ENCODE data around the gene KAZN. TPM values are rescaled to one million over a fixed set of nuclear protein-coding genes. Genes with fewer than 3 reads are reported as not detected.

KAZN gene
- total RNA-seq, 4 donors from 2014 or later, result 9.2 to 30.6 (median 21.2) TPM

- TF ChIP-seq CTCF (IDR thresholded peaks at IDR 0.05), result no peak
- DNase-seq (ENCODE audit: low spot score), result no peak
- no peak for ATAC-seq (ENCODE audit: low FRiP score)
Measured at GRCh38 chr1:14884614-14885175, 286.2 kb downstream of the KAZN start.

- no peak for DNase-seq (ENCODE audit: low spot score)
- TF ChIP-seq CTCF (IDR thresholded peaks at IDR 0.05), result no peak
- no peak for ATAC-seq (ENCODE audit: low FRiP score)
Measured at GRCh38 chr1:14887044-14887566, 288.6 kb downstream of the KAZN start.

- DNase-seq (ENCODE audit: low spot score), result no peak
- no peak for TF ChIP-seq CTCF (IDR thresholded peaks at IDR 0.05)
- no peak for ATAC-seq (ENCODE audit: low FRiP score)
Measured at GRCh38 chr1:14887764-14888350, 289.4 kb downstream of the KAZN start.

GRCh38 chr1:14888374-14888773 lies 289.9 kb downstream of the KAZN start:
- TF ChIP-seq CTCF (IDR thresholded peaks at IDR 0.05), result no peak

GRCh38 chr1:14889825-14890440 lies 291.4 kb downstream of the KAZN start:
- no peak for ATAC-seq (ENCODE audit: low FRiP score)
- no peak for DNase-seq (ENCODE audit: low spot score)
- TF ChIP-seq CTCF (IDR thresholded peaks at IDR 0.05), result no peak

More at GRCh38 chr1:14888374-14888773, 289.9 kb downstream of the KAZN start:
- DNase-seq (ENCODE audit: low spot score) (no peak), ATAC-seq (ENCODE audit: low FRiP score) (no peak)

GRCh38 chr1:14891991-14892390 lies 293.5 kb downstream of the KAZN start:
- ATAC-seq (ENCODE audit: low FRiP score) (no peak), DNase-seq (ENCODE audit: low spot score) (no peak)
- TF ChIP-seq CTCF (IDR thresholded peaks at IDR 0.05), result no peak

Measured in omental fat pad (tissue), 4 donors.